Parathyroid adenoma (tissue), 2 donors: Measurements from ENCODE around the gene CCR5.

ENCODE experiments used
- H2AFZ ChIP-seq: fragments of 300-600 bp; sonication (generic); one replicate; pipeline ENCODE4 v1.7.0; 2017; ENCODE audit warnings: antibody characterized with exemption, mild to moderate bottlenecking
- H3K27ac ChIP-seq: fragments of 300-600 bp; sonication (generic); one replicate; pipeline ENCODE4 v1.7.0; 2017
- H3K27me3 ChIP-seq: fragments of 300-600 bp; sonication (generic); one replicate; pipeline ENCODE4 v1.7.0; 2017; ENCODE audit warnings: low read length; ENCODE audit not compliant: control insufficient read depth, insufficient read depth
- H3K36me3 ChIP-seq: fragments of 300-600 bp; sonication (generic); one replicate; pipeline ENCODE4 v1.7.0; 2017; ENCODE audit warnings: low read length; ENCODE audit not compliant: control insufficient read depth, insufficient read depth
- H3K4me1 ChIP-seq: fragments of 300-600 bp; sonication (generic); one replicate; pipeline ENCODE4 v1.7.0; 2017; ENCODE audit warnings: control low read depth
- H3K4me2 ChIP-seq: fragments of 300-600 bp; sonication (generic); one replicate; pipeline ENCODE4 v1.7.0; 2017; ENCODE audit warnings: low read length
- H3K4me3 ChIP-seq: fragments of 300-600 bp; sonication (generic); one replicate; pipeline ENCODE4 v1.7.0; 2017; ENCODE audit warnings: low read depth, low read length
- H3K79me2 ChIP-seq: fragments of 300-600 bp; sonication (generic); one replicate; pipeline ENCODE4 v1.7.0; 2017; ENCODE audit warnings: control low read depth
- H3K9ac ChIP-seq: fragments of 300-600 bp; sonication (generic); one replicate; pipeline ENCODE4 v1.7.0; 2017; ENCODE audit warnings: mild to moderate bottlenecking
- H3K9me3 ChIP-seq: fragments of 300-600 bp; sonication (generic); one replicate; pipeline ENCODE4 v1.7.0; 2017; ENCODE audit warnings: low read length; ENCODE audit not compliant: control insufficient read depth
- TF ChIP-seq, protein P1 (sequence below): fragments of 300-600 bp; sonication (generic); IDR thresholded peaks from one replicate; pipeline ENCODE4 v1.7.0; 2017; ENCODE audit warnings: antibody characterized with exemption, mild to moderate bottlenecking
- donor health status: primary hyperparathyroidism.

Gene CCR5

GRCh38 chr3:46397111-46397510, 26.4 kb downstream of the CCR5 start:
- Histone ChIP-seq H3K27ac (no peak overlapping the region), H3K9ac (no peak overlapping the region), H3K4me3 (no peak overlapping the region), H3K9me3 (no peaks in the 10 kb centered on the region), H3K4me1 (no peaks in the 10 kb centered on the region), H2AFZ (no peak overlapping the region), H3K79me2 (no peaks in the 10 kb centered on the region), H3K36me3 (no peaks in the 10 kb centered on the region), H3K4me2 (no peak overlapping the region), H3K27me3 (no peaks in the 10 kb centered on the region)
- TF ChIP-seq, protein P1, sequence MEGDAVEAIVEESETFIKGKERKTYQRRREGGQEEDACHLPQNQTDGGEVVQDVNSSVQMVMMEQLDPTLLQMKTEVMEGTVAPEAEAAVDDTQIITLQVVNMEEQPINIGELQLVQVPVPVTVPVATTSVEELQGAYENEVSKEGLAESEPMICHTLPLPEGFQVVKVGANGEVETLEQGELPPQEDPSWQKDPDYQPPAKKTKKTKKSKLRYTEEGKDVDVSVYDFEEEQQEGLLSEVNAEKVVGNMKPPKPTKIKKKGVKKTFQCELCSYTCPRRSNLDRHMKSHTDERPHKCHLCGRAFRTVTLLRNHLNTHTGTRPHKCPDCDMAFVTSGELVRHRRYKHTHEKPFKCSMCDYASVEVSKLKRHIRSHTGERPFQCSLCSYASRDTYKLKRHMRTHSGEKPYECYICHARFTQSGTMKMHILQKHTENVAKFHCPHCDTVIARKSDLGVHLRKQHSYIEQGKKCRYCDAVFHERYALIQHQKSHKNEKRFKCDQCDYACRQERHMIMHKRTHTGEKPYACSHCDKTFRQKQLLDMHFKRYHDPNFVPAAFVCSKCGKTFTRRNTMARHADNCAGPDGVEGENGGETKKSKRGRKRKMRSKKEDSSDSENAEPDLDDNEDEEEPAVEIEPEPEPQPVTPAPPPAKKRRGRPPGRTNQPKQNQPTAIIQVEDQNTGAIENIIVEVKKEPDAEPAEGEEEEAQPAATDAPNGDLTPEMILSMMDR = no peak

DNA sequence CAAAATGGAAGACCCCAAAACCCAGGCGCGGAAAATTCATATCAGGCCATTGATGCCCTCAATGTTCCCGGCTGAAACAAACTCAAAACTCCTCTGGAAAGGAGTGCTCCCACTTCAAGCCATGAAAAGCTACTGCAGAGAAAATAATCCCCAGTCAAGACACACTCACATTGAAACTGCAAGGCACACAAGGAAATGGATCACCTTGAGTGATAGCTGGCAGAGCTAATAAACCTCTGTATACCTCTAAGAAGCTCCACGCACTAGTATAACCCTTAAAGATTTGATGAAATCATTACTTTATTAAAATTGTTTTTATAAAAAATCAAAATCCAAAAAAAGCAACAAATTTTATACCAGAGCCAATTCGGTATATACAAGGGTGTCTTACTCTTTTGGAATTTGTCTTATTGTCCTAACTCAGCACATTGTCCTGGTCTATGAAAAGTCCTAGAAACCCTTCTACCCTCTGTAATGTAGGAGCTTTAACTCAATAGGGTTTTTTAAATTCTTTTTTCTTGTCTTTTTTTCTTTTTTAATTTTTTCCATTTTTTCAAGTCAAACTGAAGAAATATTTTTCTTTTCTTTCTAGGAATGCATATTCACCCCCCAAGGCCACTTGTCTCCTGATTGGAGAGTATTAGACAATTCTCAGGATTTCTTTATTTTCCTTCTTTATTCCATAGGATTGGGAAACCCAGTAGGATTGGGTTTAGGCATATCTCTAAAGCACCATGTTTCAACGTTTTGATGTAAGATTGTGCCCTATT, 27.6 kb downstream of the CCR5 start:
- no peak overlapping the region for H3K27ac ChIP-seq
- H3K27me3 ChIP-seq = no peaks in the 10 kb centered on the region
- no peaks in the 10 kb centered on the region for H3K4me1 ChIP-seq
- H3K9ac ChIP-seq = no peak overlapping the region
- TF ChIP-seq, protein P1 = no peak
- H3K4me2 ChIP-seq = no peak overlapping the region
- no peak overlapping the region for H3K4me3 ChIP-seq
- H2AFZ ChIP-seq = no peak overlapping the region
- H3K9me3 ChIP-seq = no peaks in the 10 kb centered on the region
- H3K79me2 ChIP-seq = no peaks in the 10 kb centered on the region
- no peaks in the 10 kb centered on the region for H3K36me3 ChIP-seq

- Histone ChIP-seq H3K79me2 (no peaks in the 10 kb centered on the region), H3K27me3 (no peaks in the 10 kb centered on the region), H3K9me3 (no peaks in the 10 kb centered on the region), H3K9ac (no peak overlapping the region), H3K4me3 (no peak overlapping the region), H3K36me3 (no peaks in the 10 kb centered on the region), H2AFZ (no peak overlapping the region), H3K4me1 (no peaks in the 10 kb centered on the region), H3K27ac (no peak overlapping the region), H3K4me2 (no peak overlapping the region)
- TF ChIP-seq, protein P1 = no peak
These were observed 28.4 kb downstream of the CCR5 start for GRCh38 chr3:46399098-46399497.

GRCh38 chr3:46399557-46399956, 28.8 kb downstream of the CCR5 start:
- TF ChIP-seq, protein P1 = no peak
- no peaks in the 10 kb centered on the region for H3K4me1 ChIP-seq
- no peaks in the 10 kb centered on the region for H3K9me3 ChIP-seq
- H3K27me3 ChIP-seq = no peaks in the 10 kb centered on the region
- no peak overlapping the region for H3K4me2 ChIP-seq
- no peak overlapping the region for H3K9ac ChIP-seq
- H3K27ac ChIP-seq = no peak overlapping the region
- no peak overlapping the region for H2AFZ ChIP-seq
- no peak overlapping the region for H3K4me3 ChIP-seq
- H3K79me2 ChIP-seq = no peaks in the 10 kb centered on the region
- H3K36me3 ChIP-seq = no peaks in the 10 kb centered on the region
